ENCODE results near the gene ABCA3. TPM values are rescaled to one million over a fixed set of nuclear protein-coding genes. Genes with fewer than 3 reads are reported as not detected.

The ABCA3 gene
- total RNA-seq, 1 donor from 2014 or later: 10.4 TPM

- DNase-seq (ENCODE audit: low spot score): no peak
Observed at GRCh38 chr16:2235695-2236336, 104.7 kb downstream of the ABCA3 start.

DNA sequence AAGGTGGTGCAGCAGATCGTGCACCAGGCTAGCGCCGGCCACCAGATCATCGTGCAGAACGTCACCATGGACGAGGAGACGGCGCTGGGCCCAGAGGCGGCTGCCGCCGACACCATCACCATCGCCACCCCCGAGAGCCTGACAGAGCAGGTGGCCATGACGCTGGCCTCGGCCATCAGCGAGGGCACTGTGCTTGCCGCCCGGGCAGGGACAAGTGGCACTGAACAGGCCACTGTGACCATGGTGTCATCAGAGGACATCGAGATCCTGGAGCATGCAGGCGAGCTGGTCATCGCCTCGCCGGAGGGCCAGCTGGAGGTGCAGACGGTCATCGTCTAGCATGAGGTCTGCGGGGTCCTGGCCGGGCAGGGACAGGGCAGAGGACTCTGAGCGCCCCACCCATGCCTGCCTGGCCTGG, 105.3 kb downstream of the ABCA3 start:
- no peak for DNase-seq (ENCODE audit: low spot score)

GRCh38 chr16:2234813-2235170, 105.7 kb downstream of the ABCA3 start:
- no peak for DNase-seq (ENCODE audit: low spot score)

DNA sequence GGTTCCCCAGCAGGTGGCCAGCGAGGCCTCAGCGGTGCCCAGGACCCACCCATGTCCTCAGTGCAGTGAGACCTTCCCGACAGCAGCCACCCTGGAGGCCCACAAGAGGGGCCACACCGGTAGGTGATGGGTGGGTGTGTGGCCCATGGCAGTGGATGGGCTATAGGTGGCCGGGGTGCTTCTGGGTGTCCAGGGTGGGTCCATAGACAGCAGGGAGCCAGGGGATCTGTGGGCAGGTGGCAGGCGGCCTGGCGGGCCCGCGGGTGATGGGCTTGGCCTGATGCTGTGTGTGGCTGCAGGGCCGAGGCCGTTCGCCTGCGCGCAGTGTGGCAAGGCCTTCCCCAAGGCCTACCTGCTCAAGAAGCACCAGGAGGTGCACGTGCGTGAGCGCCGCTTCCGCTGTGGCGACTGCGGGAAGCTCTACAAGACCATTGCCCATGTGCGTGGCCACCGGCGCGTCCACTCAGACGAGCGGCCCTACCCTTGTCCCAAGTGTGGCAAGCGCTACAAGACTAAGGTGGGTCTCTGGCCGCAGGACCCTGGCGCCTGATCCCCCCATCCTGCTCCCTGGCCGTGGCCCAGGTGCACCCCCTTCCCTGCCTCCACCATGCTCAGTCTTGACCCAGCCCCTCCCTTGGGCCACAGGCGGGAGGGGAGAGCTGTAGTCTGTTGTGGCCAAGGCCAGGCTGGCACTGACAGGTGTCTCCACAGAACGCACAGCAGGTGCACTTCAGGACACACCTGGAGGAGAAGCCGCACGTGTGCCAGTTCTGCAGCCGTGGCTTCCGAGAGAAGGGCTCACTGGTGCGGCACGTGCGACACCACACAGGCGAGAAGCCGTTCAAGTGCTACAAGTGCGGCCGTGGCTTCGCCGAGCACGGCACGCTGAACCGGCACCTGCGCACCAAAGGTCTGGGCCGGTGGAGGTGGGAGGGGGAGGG, 106.4 kb downstream of the ABCA3 start:
- DNase-seq (ENCODE audit: low spot score): no peak

DNA sequence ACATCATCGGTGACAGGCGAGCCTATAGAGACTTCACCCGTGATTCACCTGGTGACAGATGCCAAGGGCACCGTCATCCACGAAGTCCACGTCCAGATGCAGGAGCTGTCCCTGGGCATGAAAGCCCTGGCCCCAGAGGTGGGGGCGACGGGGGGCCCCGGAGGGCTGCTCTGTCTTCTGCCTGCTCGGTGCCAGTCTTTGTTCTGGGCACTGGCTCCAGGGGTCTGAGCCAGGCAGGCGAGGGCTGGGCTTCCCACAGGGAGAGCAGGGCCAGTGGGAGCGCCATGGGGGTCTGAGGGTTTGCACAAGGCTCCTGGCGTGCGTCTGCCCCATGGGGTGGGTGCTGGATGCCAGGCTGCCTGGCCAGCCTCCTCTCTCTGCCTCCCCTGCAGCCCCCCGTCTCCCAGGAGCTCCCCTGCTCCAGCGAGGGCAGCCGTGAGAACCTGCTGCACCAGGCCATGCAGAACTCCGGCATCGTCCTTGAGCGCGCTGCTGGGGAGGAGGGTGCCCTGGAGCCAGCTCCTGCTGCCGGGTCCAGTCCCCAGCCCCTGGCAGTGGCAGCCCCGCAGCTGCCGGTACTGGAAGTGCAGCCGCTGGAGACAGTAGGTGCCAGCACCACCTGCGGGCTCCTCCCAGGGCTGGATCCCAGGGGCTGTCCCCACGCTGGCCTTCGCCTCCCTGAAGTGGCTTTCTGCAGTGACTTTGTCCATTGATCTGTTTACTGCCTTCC, 107.3 kb downstream of the ABCA3 start:
- no peak for DNase-seq (ENCODE audit: low spot score)

DNA sequence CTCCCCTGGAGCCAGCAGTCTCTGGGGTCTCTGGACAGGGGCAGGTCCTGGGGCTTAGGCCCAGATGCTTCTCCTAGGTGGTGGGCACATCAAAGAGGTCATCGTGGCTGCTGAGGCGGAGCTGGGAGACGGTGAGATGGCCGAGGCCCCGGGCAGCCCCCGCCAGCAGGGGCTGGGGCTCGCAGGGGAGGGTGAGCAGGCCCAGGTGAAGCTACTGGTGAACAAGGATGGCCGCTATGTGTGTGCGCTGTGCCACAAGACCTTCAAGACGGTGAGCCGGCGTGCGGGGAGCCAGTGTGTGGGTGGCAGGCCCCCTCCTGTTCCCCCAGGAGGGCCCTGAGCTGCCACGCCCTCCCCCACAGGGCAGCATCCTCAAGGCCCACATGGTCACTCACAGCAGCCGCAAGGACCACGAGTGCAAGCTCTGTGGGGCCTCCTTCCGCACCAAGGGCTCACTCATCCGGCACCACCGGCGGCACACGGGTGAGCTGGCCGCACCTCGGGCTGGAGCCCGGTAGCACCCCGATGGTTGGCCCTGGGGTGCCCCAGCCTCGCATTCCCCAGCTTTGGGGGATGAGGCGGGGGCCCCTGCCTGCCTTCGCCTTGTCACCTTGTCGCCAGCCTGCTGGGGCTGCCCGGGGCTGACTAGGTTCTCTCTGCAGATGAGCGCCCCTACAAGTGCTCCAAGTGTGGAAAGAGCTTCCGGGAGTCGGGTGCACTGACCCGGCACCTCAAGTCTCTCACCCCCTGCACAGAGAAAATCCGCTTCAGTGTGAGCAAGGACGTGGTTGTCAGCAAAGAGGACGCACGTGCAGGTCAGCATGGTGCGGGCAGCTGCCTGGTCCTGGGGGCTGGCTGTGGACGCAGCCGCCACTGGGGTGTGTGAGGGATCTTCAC, 108.2 kb downstream of the ABCA3 start:
- DNase-seq (ENCODE audit: low spot score): no peak

- DNase-seq (ENCODE audit: low spot score): no peak
Observed at GRCh38 chr16:2231016-2231931, 109.3 kb downstream of the ABCA3 start.

- no peak for DNase-seq (ENCODE audit: low spot score)
Observed at GRCh38 chr16:2230376-2230775, 110.2 kb downstream of the ABCA3 start.

- no peak for DNase-seq (ENCODE audit: low spot score)
Observed at GRCh38 chr16:2229632-2230250, 110.8 kb downstream of the ABCA3 start.

- DNase-seq (ENCODE audit: low spot score): no peak
Observed at GRCh38 chr16:2229091-2229490, 111.4 kb downstream of the ABCA3 start.

GRCh38 chr16:2228161-2228824, 112.2 kb downstream of the ABCA3 start:
- no peak for DNase-seq (ENCODE audit: low spot score)

- DNase-seq (ENCODE audit: low spot score): no peak
Observed at GRCh38 chr16:2226918-2227317, 113.6 kb downstream of the ABCA3 start.

GRCh38 chr16:2226245-2226793, 114.2 kb downstream of the ABCA3 start:
- no peak for DNase-seq (ENCODE audit: low spot score)

Other genes starting within 250 kb of the ABCA3 start
- gene PKD1, start 204.8 kb downstream of the ABCA3 start, total RNA-seq: 165 TPM
- 0.83 TPM for gene RAB26, start 192.1 kb downstream of the ABCA3 start, total RNA-seq
- gene TRAF7, start 184.9 kb downstream of the ABCA3 start, total RNA-seq: 76.2 TPM
- gene CASKIN1, start 144.1 kb downstream of the ABCA3 start, total RNA-seq: 0.05 TPM
- gene MLST8, start 135.3 kb downstream of the ABCA3 start, total RNA-seq: 37.0 TPM
- gene BRICD5, start 129.9 kb downstream of the ABCA3 start, total RNA-seq: 7.4 TPM
- gene PGP, start 125.9 kb downstream of the ABCA3 start, total RNA-seq: 11.3 TPM
- 24.7 TPM for gene E4F1, start 117.1 kb downstream of the ABCA3 start, total RNA-seq
- 1.5 TPM for gene DNASE1L2, start 104.3 kb downstream of the ABCA3 start, total RNA-seq
- gene ECI1, start 89.1 kb downstream of the ABCA3 start, total RNA-seq: 47.8 TPM
- gene RNPS1, start 72.6 kb downstream of the ABCA3 start, total RNA-seq: 178 TPM
- 7.8 TPM for gene CCNF, start 88.7 kb upstream of the ABCA3 start, total RNA-seq
- 1.5 TPM for gene TEDC2, start 119.4 kb upstream of the ABCA3 start, total RNA-seq
- gene NTN3, start 130.6 kb upstream of the ABCA3 start, total RNA-seq: not detected
- 6.5 TPM for gene TBC1D24, start 134.4 kb upstream of the ABCA3 start, total RNA-seq
- 170 TPM for gene ATP6V0C, start 173.2 kb upstream of the ABCA3 start, total RNA-seq
- gene AMDHD2, start 179.6 kb upstream of the ABCA3 start, total RNA-seq: 23.2 TPM
- 0.29 TPM for gene CEMP1, start 190.7 kb upstream of the ABCA3 start, total RNA-seq
- 65.9 TPM for gene PDPK1, start 197.3 kb upstream of the ABCA3 start, total RNA-seq